SU-DHL-6 (cell line): ENCODE measurements around the gene MDFI.

ENCODE experiments used
- EZH2phosphoT487 ChIP-seq: fragments of 200-600 bp; sonication (generic), shearing (Covaris generic); conservative IDR thresholded peaks from 2 replicates; pipeline ENCODE4 v1.6.1; 2018; ENCODE audit warnings: mild to moderate bottlenecking, antibody characterized with exemption, low read length, moderate library complexity, mixed read lengths
- TF ChIP-seq, protein P1 (sequence below): fragments of 200-600 bp; sonication (generic); IDR thresholded peaks from one replicate; pipeline ENCODE4 v1.5.1; 2017; ENCODE audit warnings: antibody characterized with exemption, mild to moderate bottlenecking, low read length, moderate library complexity; ENCODE audit not compliant: insufficient read depth, poor library complexity, severe bottlenecking

DNA sequence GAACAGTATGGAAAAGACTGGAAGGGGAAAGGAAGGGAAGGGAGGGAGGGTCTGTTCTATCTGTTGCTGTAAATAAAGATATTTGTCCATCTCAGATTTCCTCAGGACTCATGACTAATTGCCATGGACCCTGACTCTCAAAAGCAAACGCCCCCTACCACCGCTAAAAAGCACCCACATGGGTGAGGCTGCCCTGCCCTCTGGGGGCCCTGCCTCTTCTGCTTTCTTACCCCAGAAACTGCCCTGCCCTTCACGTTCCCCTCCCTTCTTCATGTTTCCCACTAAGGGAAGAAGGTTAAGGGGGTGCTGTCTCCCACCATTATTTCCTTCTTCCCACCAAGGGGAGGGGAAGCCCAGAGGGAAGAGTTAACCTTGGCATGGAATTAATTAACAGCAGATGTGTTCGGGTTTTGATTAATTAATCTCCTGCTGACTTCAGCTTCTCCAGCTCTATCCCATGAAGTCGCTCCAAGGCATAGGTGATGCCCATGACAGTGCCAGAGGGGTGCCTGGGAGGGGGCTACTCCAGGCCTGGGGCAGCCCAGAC is 16.0 kb downstream of the MDFI start:
- TF ChIP-seq, protein P1, sequence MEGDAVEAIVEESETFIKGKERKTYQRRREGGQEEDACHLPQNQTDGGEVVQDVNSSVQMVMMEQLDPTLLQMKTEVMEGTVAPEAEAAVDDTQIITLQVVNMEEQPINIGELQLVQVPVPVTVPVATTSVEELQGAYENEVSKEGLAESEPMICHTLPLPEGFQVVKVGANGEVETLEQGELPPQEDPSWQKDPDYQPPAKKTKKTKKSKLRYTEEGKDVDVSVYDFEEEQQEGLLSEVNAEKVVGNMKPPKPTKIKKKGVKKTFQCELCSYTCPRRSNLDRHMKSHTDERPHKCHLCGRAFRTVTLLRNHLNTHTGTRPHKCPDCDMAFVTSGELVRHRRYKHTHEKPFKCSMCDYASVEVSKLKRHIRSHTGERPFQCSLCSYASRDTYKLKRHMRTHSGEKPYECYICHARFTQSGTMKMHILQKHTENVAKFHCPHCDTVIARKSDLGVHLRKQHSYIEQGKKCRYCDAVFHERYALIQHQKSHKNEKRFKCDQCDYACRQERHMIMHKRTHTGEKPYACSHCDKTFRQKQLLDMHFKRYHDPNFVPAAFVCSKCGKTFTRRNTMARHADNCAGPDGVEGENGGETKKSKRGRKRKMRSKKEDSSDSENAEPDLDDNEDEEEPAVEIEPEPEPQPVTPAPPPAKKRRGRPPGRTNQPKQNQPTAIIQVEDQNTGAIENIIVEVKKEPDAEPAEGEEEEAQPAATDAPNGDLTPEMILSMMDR, result peak; percentile 15
- no peak for TF ChIP-seq EZH2phosphoT487
